ENCODE data around the gene KIAA0319L. TPM values are rescaled to one million over a fixed set of nuclear protein-coding genes. Genes with fewer than 3 reads are reported as not detected.

Gene KIAA0319L
- total and polyA plus RNA-seq, 9 donors = 26.7 to 45.9 (median 34.4) TPM

DNA sequence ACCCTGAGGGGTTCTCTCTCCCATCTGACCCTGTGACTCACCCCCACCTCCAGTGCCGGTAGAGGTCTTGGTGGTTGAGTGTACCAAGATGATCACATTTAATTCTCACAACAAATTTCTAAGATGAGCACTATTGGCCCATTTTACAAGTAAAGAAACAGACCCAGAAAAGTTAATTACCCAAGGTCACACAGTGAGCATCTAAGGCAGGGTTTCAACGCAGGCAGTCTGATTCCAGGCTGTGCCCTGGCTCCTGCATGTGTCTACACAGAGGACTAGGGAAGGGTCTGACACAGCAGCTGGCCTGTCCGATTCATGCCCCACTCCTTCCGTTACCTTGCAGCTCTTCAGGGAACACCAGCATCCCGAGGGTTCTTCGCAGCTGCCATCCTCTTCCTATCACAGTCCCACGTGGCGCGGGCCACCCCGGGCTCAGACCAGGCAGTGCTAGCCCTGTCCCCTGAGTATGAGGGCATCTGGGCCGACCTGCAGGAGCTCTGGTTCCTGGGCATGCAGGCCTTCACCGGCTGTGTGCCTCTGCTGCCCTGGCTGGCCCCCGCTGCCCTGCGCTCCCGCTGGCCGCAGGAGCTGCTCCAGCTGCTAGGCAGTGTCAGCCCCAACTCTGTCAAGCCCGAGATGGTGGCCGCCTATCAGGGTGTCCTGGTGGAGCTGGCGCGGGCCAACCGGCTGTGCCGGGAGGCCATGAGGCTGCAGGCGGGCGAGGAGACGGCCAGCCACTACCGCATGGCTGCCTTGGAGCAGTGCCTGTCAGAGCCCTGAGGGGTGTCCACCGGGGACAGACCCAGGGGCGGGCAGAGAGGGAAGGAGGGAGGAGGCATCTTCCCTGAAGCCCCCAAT lies 7.9 kb upstream of the KIAA0319L start:
- DNase-seq = no peak
- Histone ChIP-seq H3K27ac (ENCODE audit: low read length) (no peak overlapping the region), H3K9me3 (replicated peaks; ENCODE audit: control insufficient read depth, low read depth, low read length) (no peaks in the 10 kb centered on the region), H3K36me3 (ENCODE audit: control insufficient read depth, insufficient read depth, low read length) (peaks cover 37% of the 10 kb centered on the region), H3K4me1 (ENCODE audit: control insufficient read depth, insufficient read depth, low read length) (peaks cover 33% of the 10 kb centered on the region), H3K27me3 (ENCODE audit: control insufficient read depth, insufficient read depth, low read length) (peaks cover 1% of the 10 kb centered on the region), H3K4me3 (ENCODE audit: low read length) (no peak overlapping the region)
- 86% methylated on average over 24 of the region's 28 CpGs for WGBS (ENCODE audit: insufficient coverage)

DNA sequence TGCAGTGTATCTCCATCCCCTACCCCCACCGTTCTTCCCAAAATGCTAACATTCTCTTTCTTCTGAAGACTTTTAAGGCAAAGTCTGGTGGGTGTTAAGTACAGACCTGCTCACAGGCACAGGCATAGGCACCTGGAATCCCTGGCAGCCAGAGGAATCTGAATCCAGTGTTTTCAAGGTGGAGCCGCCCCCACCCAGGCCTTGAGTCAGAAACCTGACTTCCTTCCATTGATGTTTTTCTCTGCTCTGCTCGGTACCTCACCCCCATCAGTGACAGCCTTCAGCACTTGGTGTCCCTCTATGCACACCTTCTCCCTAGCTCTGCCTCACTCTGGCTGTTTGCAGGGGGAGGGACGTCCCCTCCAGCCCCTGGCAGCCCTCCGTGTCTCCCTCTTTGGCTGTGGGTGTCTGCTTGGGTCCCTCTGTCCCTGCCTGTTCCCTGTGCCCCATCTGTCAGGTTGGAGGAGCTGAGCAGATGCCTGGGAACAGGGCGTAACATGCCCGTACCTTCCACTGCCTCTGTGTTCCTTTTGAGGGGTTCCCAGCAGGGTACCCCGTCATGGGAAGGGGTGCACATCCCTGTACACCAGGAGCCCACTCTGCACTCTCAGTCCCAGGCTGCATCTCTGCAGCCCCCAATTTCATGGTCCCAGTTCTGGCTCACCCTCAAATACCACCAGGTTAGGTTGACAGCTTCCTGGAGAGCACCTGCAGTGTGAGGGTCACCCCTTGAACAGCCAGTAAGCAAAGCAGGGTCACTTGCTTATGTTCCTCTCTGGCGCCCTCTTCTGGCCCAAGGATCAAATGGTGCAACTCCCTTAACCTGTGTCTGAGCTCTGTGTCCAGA lies 7.1 kb upstream of the KIAA0319L start:
- no peak overlapping the region for H3K27ac ChIP-seq (ENCODE audit: low read length)
- DNase-seq = peak; percentile 81
- H3K36me3 ChIP-seq (ENCODE audit: control insufficient read depth, insufficient read depth, low read length) = peaks cover 37% of the 10 kb centered on the region
- H3K9me3 ChIP-seq (replicated peaks; ENCODE audit: control insufficient read depth, low read depth, low read length) = no peaks in the 10 kb centered on the region
- H3K4me3 ChIP-seq (ENCODE audit: low read length) = no peak overlapping the region
- no peaks in the 10 kb centered on the region for H3K27me3 ChIP-seq (ENCODE audit: control insufficient read depth, insufficient read depth, low read length)
- 93% methylated on average over 6 of the region's 9 CpGs for WGBS (ENCODE audit: insufficient coverage)
- peaks cover 38% of the 10 kb centered on the region for H3K4me1 ChIP-seq (ENCODE audit: control insufficient read depth, insufficient read depth, low read length)

DNA sequence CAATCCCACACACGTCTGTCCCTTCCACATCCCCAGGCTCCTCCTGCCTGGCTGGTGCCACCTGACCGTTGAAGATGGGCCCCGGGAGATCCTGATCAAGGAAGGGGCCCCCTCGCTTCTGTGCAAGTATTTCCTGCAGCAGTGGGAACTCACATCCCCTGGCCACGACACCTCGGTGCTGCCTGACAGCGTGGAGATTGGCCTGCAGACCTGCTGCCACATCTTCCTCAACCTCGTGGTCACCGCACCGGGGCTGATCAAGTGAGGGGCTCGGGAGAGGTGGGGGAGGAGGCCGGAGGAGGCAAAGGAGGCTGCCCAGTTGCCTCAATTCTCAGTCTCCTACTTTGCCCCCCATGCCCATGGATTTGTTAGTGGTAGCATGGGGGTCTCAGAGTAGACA lies 6.0 kb upstream of the KIAA0319L start:
- whole genome bisulfite sequencing (ENCODE audit: insufficient coverage) = 39% methylated on average over 5 of the region's 12 CpGs
- Histone ChIP-seq H3K36me3 (ENCODE audit: control insufficient read depth, insufficient read depth, low read length) (peaks cover 37% of the 10 kb centered on the region), H3K9me3 (replicated peaks; ENCODE audit: control insufficient read depth, low read depth, low read length) (no peaks in the 10 kb centered on the region), H3K4me1 (ENCODE audit: control insufficient read depth, insufficient read depth, low read length) (peaks cover 48% of the 10 kb centered on the region), H3K4me3 (ENCODE audit: low read length) (no peak overlapping the region), H3K27ac (ENCODE audit: low read length) (no peak overlapping the region), H3K27me3 (ENCODE audit: control insufficient read depth, insufficient read depth, low read length) (no peaks in the 10 kb centered on the region)
- no peak for DNase-seq

DNA sequence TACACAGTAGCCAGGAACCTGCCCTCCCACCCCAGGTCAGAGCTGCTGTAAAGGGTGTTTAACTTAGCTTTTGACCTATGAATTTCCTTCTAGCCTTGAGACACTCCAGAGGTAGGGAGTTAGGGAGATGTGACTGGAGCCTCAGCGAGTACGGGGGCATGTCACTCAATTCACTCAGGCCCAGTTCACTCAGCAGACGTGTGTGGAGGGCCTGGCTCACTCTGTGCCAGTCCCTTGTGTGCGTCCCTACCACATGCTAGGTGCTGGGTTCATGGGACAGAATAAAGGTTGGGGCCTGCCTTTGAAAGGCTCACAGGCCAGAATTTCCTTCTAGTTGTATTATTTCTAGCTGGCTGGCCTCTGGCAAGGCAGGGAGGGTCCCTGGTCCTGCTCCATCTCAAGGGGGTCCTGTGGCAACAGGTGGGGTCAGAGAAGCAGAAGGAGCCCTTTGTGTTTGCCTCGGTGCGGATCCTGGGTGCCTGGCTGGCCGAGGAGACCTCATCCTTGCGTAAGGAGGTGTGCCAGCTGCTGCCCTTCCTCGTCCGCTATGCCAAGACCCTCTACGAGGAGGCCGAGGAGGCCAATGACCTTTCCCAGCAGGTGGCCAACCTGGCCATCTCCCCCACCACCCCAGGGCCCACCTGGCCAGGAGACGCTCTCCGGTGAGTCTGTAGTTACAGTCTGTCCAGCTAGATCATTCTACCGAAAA lies 4.9 kb upstream of the KIAA0319L start:
- H3K36me3 ChIP-seq (ENCODE audit: control insufficient read depth, insufficient read depth, low read length) = peaks cover 35% of the 10 kb centered on the region
- H3K4me1 ChIP-seq (ENCODE audit: control insufficient read depth, insufficient read depth, low read length) = peaks cover 45% of the 10 kb centered on the region
- H3K9me3 ChIP-seq (replicated peaks; ENCODE audit: control insufficient read depth, low read depth, low read length) = no peaks in the 10 kb centered on the region
- no peaks in the 10 kb centered on the region for H3K27me3 ChIP-seq (ENCODE audit: control insufficient read depth, insufficient read depth, low read length)
- DNase-seq = no peak
- H3K27ac ChIP-seq (ENCODE audit: low read length) = no peak overlapping the region
- no peak overlapping the region for H3K4me3 ChIP-seq (ENCODE audit: low read length)
- WGBS (ENCODE audit: insufficient coverage) = 82% methylated on average over 13 of the region's 15 CpGs

DNA sequence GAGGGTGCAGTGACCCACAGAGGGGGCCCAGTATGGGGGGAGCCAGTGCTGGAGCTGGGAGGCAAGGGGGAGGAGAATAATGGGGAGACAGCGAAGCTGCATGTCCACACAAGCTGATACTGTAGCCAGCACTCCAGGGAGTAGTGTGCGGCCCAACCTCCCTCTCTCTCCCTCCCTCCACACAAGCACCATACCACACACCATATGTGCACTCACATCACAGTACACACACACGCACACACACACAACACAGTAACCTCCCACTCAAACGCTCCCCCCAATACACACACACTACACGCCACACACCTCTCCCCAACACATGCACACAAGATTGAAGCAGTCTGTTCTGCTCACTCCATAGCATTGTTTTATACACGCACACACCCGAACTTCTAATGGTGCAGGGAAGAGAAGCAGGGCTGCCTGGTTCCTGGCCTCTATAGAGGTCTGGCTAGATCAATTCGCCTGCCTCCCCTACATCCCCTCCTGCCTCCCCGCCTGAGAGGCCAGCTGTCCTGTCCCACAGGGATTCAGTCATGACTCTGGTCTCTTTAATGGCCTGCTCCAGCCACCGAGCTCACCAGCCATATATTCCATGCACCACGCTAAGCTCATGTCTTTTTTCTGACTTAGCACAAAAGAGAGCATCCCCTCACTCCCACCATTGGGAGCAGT lies 4.2 kb upstream of the KIAA0319L start:
- WGBS (ENCODE audit: insufficient coverage) = 63% methylated on average over 10 of the region's 11 CpGs
- no peaks in the 10 kb centered on the region for H3K27me3 ChIP-seq (ENCODE audit: control insufficient read depth, insufficient read depth, low read length)
- H3K9me3 ChIP-seq (replicated peaks; ENCODE audit: control insufficient read depth, low read depth, low read length) = no peaks in the 10 kb centered on the region
- H3K27ac ChIP-seq (ENCODE audit: low read length) = no peak overlapping the region
- H3K36me3 ChIP-seq (ENCODE audit: control insufficient read depth, insufficient read depth, low read length) = peaks cover 34% of the 10 kb centered on the region
- H3K4me1 ChIP-seq (ENCODE audit: control insufficient read depth, insufficient read depth, low read length) = peaks cover 43% of the 10 kb centered on the region
- H3K4me3 ChIP-seq (ENCODE audit: low read length) = no peak overlapping the region
- DNase-seq = no peak

DNA sequence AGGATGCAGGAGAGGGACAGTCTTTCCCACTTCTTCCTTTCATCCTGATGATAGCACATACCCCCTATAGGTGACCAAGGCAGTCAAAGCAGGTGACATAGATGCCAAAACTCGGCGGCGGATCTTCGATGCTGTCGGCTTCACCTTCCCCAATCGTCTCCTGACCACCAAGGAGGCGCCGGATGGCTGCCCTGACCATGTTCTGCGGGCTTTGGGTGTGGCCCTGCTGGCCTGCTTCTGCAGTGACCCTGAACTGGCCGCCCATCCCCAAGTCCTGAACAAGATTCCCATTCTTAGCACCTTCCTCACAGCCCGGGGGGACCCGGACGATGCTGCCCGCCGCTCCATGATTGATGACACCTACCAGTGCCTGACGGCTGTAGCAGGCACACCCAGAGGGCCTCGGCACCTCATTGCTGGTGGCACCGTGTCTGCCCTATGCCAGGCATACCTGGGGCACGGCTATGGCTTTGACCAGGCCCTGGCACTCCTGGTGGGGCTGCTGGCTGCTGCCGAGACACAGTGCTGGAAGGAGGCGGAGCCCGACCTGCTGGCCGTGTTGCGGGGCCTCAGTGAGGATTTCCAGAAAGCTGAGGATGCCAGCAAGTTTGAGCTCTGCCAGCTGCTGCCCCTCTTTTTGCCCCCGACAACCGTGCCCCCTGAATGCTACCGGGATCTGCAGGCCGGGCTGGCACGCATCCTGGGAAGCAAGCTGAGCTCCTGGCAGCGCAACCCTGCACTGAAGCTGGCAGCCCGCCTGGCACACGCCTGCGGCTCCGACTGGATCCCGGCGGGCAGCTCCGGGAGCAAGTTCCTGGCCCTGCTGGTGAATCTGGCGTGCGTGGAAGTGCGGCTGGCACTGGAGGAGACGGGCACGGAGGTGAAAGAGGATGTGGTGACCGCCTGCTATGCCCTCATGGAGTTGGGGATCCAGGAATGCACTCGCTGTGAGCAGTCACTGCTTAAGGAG lies 3.3 kb upstream of the KIAA0319L start:
- Histone ChIP-seq H3K4me1 (ENCODE audit: control insufficient read depth, insufficient read depth, low read length) (peaks cover 43% of the 10 kb centered on the region), H3K27ac (ENCODE audit: low read length) (no peak overlapping the region), H3K27me3 (ENCODE audit: control insufficient read depth, insufficient read depth, low read length) (no peaks in the 10 kb centered on the region), H3K4me3 (ENCODE audit: low read length) (no peak overlapping the region), H3K9me3 (replicated peaks; ENCODE audit: control insufficient read depth, low read depth, low read length) (no peaks in the 10 kb centered on the region), H3K36me3 (ENCODE audit: control insufficient read depth, insufficient read depth, low read length) (peaks cover 34% of the 10 kb centered on the region)
- 68% methylated on average over 44 of the region's 44 CpGs for WGBS (ENCODE audit: insufficient coverage)
- DNase-seq = peak; percentile 56

DNA sequence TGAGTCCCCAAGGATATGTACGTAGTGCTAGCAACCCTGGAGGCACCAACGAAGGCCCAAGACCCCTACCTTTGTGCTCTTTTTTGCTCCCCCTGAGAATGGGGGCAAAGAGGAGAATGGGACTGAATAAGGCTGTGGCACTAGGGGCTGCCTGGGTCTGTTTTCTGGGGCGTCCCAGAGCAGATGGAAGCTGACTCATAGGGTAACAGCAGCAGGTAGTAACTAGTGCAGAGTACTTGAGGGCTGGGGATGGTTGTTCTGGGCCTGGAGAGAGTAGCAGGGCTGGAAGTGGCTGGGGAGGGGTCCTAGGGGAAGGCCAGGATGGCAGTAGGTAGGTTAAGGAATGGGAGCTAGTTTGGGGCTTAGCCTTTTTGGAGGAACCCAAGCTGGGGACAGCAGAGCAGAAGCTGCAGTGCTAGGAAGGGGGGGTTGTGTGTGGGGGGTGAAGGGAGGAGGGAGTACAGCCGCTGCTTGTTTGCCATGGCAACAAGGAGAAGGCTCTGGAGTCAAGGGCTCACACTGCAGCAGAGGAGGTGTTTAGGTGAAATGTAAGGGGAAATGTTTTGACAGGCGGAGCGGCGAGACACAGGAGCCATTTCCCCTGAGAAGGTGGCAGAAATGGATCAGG lies 2.2 kb upstream of the KIAA0319L start:
- no peaks in the 10 kb centered on the region for H3K27me3 ChIP-seq (ENCODE audit: control insufficient read depth, insufficient read depth, low read length)
- no peak for DNase-seq
- no peaks in the 10 kb centered on the region for H3K9me3 ChIP-seq (replicated peaks; ENCODE audit: control insufficient read depth, low read depth, low read length)
- no peak overlapping the region for H3K4me3 ChIP-seq (ENCODE audit: low read length)
- peaks cover 45% of the 10 kb centered on the region for H3K4me1 ChIP-seq (ENCODE audit: control insufficient read depth, insufficient read depth, low read length)
- 37% methylated on average over 7 of the region's 7 CpGs for WGBS (ENCODE audit: insufficient coverage)
- H3K36me3 ChIP-seq (ENCODE audit: control insufficient read depth, insufficient read depth, low read length) = peaks cover 25% of the 10 kb centered on the region
- H3K27ac ChIP-seq (ENCODE audit: low read length) = no peak overlapping the region

DNA sequence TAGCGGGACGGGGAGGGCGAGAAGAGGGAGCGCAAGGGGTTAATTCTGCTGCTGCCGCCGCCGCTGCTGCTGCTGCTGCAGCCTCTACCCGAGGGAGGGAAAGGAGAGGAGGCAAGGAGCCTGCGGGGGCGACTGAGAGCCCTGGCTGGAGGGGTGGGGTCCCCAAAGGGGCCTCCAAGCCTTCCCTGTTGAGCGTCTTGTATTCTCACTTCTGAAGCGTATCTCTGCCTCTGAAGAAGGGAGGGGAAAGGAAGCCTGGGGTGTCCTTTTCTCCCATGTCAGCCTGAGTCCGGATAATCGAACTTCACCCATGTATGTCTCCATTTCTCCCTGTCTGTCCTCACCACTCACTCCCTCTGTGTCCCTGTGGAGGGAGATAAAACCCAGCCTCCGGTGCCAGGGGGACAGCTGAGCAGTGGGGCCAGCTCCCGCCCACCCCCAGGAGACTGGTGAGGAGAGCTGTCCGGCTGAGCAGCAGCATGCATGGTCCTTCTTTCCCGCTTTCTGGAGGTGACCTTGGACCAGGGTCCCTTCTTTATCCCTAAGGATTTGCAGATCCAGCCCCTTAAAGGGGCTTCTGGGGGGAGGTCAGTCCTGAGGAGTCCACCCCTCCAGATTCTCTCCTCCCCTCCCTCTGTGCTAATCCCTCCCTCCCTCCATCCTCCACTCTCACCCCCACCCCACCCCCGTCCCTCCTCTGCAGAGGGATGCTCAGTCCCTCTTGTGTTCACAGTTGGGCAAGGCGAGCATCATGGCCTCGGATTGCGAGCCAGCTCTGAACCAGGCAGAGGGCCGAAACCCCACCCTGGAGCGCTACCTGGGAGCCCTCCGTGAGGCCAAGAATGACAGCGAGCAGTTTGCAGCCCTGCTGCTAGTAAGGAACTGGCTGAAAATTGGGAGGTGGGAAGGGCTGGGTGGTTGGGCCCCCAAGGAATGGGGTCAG lies 1.4 kb upstream of the KIAA0319L start:
- peaks cover 19% of the 10 kb centered on the region for H3K36me3 ChIP-seq (ENCODE audit: control insufficient read depth, insufficient read depth, low read length)
- peak overlapping the region; percentile 56 for H3K27ac ChIP-seq (ENCODE audit: low read length)
- no peaks in the 10 kb centered on the region for H3K27me3 ChIP-seq (ENCODE audit: control insufficient read depth, insufficient read depth, low read length)
- peaks cover 45% of the 10 kb centered on the region for H3K4me1 ChIP-seq (ENCODE audit: control insufficient read depth, insufficient read depth, low read length)
- WGBS (ENCODE audit: insufficient coverage) = 19% methylated on average over 16 of the region's 26 CpGs
- H3K9me3 ChIP-seq (replicated peaks; ENCODE audit: control insufficient read depth, low read depth, low read length) = no peaks in the 10 kb centered on the region
- H3K4me3 ChIP-seq (ENCODE audit: low read length) = peak overlapping the region; percentile 84
- DNase-seq = peak; percentile 48

All from muscle of leg (tissue), 11 donors.